Cardiac fibroblast (primary cell): ENCODE measurements around the gene STARD3NL.
"Not testable (repeated sequence)": the region's sequence is repeated elsewhere in the genome, so short reads cannot be mapped to it uniquely, and the experiment has no call there.

Experiments
- DNase-seq, 2 donors: peaks; one replicate each; pipeline versions ENCODE4 v3.0.0 to v3.0.0-alpha.2; 2010; ENCODE audit warnings: low read depth in 2 of 2
- H3K4me3 ChIP-seq, 2 donors: replicated peaks in 1 of 2; 1 replicate in 1 of 2; 2 replicates in 1 of 2; pipeline ENCODE4 v1.5.1; 2011; ENCODE audit warnings: low read depth in 2 of 2, low read length in 2 of 2, mild to moderate bottlenecking in 2 of 2, moderate library complexity in 1 of 2
- CTCF ChIP-seq: IDR thresholded peaks from one replicate; pipeline ENCODE4 v1.5.1; 2011; ENCODE audit warnings: low read depth, mild to moderate bottlenecking, low read length, inconsistent platforms

Gene STARD3NL

GRCh38 chr7:38229884-38230642, 52.0 kb downstream of the STARD3NL start:
- no peak overlapping the region for H3K4me3 ChIP-seq
- no peak for TF ChIP-seq CTCF
- DNase-seq, result no peak

- no peak for TF ChIP-seq CTCF
- DNase-seq, result no peak
- H3K4me3 ChIP-seq, result no peak overlapping the region
These were observed 54.7 kb downstream of the STARD3NL start for GRCh38 chr7:38232502-38233366.

- H3K4me3 ChIP-seq, DNase-seq: not testable (repeated sequence)
These were observed 56.7 kb downstream of the STARD3NL start for GRCh38 chr7:38234759-38235158.

- TF ChIP-seq CTCF, result no peak
- DNase-seq, result no peak
- H3K4me3 ChIP-seq, result no peak overlapping the region
These were observed 57.6 kb downstream of the STARD3NL start for GRCh38 chr7:38235606-38236005.

- H3K4me3 ChIP-seq, DNase-seq: not testable (repeated sequence)
These were observed 61.1 kb downstream of the STARD3NL start for GRCh38 chr7:38239129-38239528.

- DNase-seq, result no peak
- no peak for TF ChIP-seq CTCF
- H3K4me3 ChIP-seq, result no peak overlapping the region
These were observed 63.0 kb downstream of the STARD3NL start for GRCh38 chr7:38241071-38241470.

GRCh38 chr7:38242814-38243213, 64.8 kb downstream of the STARD3NL start:
- TF ChIP-seq CTCF, result no peak
- no peak for DNase-seq
- H3K4me3 ChIP-seq, result no peak overlapping the region

- H3K4me3 ChIP-seq, result not testable (repeated sequence)
- DNase-seq, result peak in 1 of 2 donors; percentile 33
These were observed 65.3 kb downstream of the STARD3NL start for GRCh38 chr7:38243345-38243744.
